ENCODE measurements around the gene TBX2. TPM values are rescaled to one million over a fixed set of nuclear protein-coding genes. Genes with fewer than 3 reads are reported as not detected.
A peak's percentile ranks its signal among the peaks of the same experiment; 100 is the strongest.

TBX2 gene
- total RNA-seq, 1 donor from 2014 or later = 266 TPM

GRCh38 chr17:61453566-61454380 is 54.1 kb downstream of the TBX2 start:
- no peak for DNase-seq (ENCODE audit: low spot score)

GRCh38 chr17:61454381-61455323 is 55.0 kb downstream of the TBX2 start:
- DNase-seq (ENCODE audit: low spot score) = no peak

- DNase-seq (ENCODE audit: low spot score) = no peak
Measured at GRCh38 chr17:61455324-61456060, 55.8 kb downstream of the TBX2 start.

- DNase-seq (ENCODE audit: low spot score) = no peak
Measured at GRCh38 chr17:61456061-61456681, 56.5 kb downstream of the TBX2 start.

GRCh38 chr17:61456688-61457225 is 57.1 kb downstream of the TBX2 start:
- no peak for DNase-seq (ENCODE audit: low spot score)

GRCh38 chr17:61457226-61457983 is 57.8 kb downstream of the TBX2 start:
- peak; percentile 38 for DNase-seq (ENCODE audit: low spot score)

GRCh38 chr17:61458000-61458399 is 58.4 kb downstream of the TBX2 start:
- DNase-seq (ENCODE audit: low spot score) = no peak

- no peak for DNase-seq (ENCODE audit: low spot score)
Measured at GRCh38 chr17:61458421-61459141, 58.9 kb downstream of the TBX2 start.

Other genes with a start within 250 kb of the TBX2 start
- gene TBX4, start 52.6 kb downstream of the TBX2 start, total RNA-seq = not detected
- not detected for gene NACA2, start 191.4 kb downstream of the TBX2 start, total RNA-seq

Measured in ureter (tissue), 1 donor.